GM12874 (cell line): ENCODE measurements around the gene IBA57.

Source experiments
- CTCF ChIP-seq: IDR thresholded peaks from 2 replicates; pipeline ENCODE4 v1.5.1; 2011; ENCODE audit warnings: low read depth, mild to moderate bottlenecking, control low read depth, low read length, moderate library complexity; ENCODE audit not compliant: insufficient read depth

Gene IBA57

DNA sequence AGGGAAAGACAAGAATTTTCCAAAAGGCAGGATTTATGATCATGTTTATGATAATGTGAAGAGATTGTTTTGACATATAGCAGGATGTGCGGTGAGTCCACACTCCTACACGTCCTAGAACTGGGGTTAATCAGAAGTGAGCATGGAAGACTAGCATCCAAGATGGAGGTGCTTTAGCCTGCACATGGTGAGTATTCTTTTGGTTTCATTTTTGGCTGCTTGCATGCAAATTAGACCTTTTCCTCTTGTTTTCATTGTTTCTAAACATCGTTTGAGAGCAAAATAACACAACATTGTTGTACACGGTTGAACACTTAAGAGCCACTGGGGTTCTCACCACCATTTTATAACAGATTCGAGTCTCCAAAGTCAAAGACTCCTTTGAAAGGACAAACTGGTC, 40.4 kb upstream of the IBA57 start:
- no peak for TF ChIP-seq CTCF

- no peak for TF ChIP-seq CTCF
Measured at GRCh38 chr1:228131766-228132165, 33.8 kb upstream of the IBA57 start.

DNA sequence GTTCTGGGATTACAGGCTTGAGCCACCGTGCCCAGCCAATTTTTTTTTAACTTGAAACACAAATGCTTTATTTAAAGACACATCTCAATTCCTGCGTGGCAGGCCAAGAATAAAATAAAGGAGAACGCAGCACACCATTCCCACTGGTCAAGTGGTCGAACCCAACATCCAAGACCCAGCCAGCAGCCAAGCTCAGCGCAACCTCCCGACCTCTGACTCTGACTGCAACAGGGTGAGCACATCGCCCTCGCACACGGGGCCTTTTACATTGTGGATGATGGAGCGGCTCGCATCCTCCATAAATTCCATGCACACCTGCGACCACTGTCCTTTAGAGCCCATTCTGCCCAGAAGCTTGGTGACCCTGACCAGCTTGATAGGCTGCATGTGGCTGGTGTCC, 31.0 kb upstream of the IBA57 start:
- TF ChIP-seq CTCF: no peak

DNA sequence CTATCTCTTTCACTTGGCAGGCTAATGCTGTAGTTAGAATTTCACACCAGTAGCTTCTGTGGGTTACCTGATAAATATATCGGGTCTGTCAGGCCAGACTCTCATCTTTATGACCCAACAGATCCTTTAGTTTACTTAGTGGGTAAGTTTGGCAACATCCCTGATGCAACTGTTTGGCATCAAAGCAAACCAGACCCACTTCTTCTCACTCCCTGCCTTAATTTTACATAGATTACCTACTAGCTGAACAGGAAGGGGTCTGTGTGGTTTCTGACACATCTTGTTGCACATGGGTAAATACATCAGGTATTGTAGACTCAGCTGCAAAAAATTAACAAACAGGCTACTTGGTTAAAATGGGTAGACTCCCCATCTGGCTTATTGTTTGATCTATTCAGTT, 28.7 kb upstream of the IBA57 start:
- no peak for TF ChIP-seq CTCF

DNA sequence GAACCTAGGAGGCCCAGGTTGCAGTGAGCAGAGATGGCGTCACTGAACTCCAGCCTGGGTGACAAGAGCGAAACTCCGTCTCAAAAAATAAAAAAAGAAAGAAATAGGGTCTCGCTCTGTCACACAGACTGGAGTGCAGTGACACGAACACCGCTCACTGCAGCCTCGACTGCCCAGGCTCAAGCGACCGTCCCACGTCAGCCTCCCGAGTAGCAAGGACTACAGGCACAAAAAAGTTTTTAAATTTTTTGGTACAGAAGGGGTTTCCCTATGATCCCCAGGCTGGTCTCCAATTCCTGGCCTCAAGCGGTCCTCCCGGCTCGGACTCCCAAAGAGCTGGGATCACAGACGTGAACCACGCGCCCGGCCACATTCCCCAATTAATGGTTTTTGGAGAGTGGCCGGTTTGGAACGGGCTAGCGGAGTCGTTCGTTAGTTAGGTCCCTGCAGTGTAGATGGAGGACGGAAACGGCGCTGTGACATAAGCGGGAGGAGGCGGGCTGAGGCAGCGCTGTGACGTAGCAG, 26.1 kb upstream of the IBA57 start:
- TF ChIP-seq CTCF: 0 out of 2 replicates have a peak, but pooled peaks have one; percentile 14

DNA sequence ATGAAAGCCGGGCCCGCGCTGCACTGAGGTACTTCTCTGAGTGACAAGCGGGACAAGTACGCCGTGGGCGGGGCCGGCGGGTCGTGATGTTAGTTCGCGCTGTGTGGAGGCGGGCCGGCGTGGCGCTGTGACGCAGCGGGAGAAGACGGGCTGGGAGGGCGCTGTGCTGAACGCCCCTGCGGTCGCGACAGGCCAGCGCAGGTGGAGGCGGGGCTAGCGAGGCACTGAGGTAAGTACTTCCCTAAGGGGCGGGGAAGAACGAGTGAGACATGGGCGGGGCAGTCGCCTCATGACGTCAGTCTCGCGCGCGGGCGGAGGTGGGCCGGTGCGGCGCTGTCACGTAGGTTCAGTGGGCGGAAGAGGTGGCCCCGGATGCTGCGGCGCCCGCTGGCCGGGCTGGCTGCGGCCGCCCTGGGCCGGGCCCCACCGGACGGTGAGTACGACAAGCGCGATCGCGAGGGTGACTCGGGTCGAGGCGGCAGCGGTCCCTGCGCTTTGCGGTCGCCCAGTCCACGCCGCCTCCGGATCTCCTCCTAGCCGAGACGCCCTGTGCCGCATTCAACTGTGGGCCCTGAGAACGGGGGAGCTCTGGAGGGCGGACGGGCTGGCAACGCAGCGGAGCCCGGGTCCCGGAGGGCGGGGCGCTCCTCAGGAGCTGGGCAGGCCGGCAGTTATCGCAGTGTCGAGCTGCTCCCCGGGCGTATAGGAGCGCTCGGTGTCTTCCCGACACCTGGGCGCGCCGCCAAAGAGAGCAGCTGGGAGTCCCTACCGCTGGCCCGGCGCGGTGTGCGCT, 25.5 kb upstream of the IBA57 start, which contains the start of gene GUK1:
Gene GUK1 (plus strand): TSS at position 349 of the 793 bp plus-strand sequence. CDS start 24 bp downstream, at position 373.
- 0 out of 2 replicates have a peak, but pooled peaks have one; percentile 2 for TF ChIP-seq CTCF

DNA sequence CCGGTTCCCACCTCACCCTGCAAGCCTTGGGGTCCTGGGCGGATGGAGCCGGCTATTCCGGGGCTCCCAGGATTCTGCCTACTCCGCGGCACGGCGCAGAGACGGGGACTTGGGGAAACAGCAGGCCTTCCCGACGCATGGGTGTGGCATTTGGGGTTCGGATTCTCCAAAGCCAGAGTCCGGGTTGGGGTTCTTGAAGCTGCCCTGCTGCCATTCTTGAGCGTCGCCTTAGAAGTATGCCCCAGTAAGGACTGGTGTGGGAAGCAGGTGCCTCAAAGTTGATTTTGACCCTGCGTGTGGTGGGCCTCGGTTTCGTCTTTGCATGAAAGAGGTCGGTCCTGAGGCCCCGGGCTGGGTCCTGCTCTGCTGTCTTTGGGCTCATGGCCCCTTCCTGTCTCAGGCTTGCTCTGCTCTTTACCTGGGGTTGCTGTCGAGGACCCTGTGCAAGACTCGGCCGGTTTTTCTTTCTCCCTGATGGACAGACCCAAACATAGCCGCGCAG, 24.8 kb upstream of the IBA57 start:
- no peak for TF ChIP-seq CTCF
